Measurements from ENCODE around the gene GLIPR1. TPM values are rescaled to one million over a fixed set of nuclear protein-coding genes. Genes with fewer than 3 reads are reported as not detected.

The GLIPR1 gene
- total and polyA plus RNA-seq, 2 donors from 2014 or later, result 2.3 to 20.6 TPM

DNA sequence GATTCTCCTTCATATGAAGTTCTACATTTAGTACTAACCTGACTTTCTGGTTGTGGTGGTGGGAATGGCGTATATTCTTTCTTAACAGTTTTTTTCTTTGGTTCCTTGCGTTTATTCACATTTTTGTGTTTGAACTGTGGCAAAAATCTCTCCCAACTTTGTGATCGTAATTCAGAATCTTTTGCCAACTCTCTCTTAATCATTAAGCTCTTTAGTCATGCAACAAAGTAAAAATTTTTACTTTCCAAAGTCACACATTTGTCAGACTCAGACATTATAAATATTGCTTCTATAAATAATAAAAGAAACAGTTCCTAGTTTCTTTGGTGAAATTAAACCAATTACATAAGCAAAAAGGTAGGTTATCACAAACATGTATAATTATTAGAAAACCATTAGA is 23.3 kb downstream of the GLIPR1 start:
- no peak overlapping the region for H3K27ac ChIP-seq (ENCODE audit: low read depth in 2 of 2, low read length in 2 of 2)
- FAIRE-seq, result peak; percentile 17
- no peaks in the 10 kb centered on the region for H3K27me3 ChIP-seq (ENCODE audit: control insufficient read depth, insufficient read depth, low read length)
- H3K9me3 ChIP-seq (ENCODE audit: control insufficient read depth in 2 of 3, insufficient read depth in 1 of 3, low read length in 3 of 3), result no peaks in the 10 kb centered on the region
- no peak overlapping the region for H3K4me3 ChIP-seq (ENCODE audit: low read length in 3 of 3)
- intact Hi-C loops (cut with DNase I), result no loop called here
- H3K9ac ChIP-seq (ENCODE audit: low read length in 3 of 3), result no peak overlapping the region
- DNase-seq, result no peak
- TF ChIP-seq, protein P1, sequence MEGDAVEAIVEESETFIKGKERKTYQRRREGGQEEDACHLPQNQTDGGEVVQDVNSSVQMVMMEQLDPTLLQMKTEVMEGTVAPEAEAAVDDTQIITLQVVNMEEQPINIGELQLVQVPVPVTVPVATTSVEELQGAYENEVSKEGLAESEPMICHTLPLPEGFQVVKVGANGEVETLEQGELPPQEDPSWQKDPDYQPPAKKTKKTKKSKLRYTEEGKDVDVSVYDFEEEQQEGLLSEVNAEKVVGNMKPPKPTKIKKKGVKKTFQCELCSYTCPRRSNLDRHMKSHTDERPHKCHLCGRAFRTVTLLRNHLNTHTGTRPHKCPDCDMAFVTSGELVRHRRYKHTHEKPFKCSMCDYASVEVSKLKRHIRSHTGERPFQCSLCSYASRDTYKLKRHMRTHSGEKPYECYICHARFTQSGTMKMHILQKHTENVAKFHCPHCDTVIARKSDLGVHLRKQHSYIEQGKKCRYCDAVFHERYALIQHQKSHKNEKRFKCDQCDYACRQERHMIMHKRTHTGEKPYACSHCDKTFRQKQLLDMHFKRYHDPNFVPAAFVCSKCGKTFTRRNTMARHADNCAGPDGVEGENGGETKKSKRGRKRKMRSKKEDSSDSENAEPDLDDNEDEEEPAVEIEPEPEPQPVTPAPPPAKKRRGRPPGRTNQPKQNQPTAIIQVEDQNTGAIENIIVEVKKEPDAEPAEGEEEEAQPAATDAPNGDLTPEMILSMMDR (IDR thresholded peaks at IDR 0.05; ENCODE audit: borderline replicate concordance, extremely low read depth, insufficient read depth), result no peak
- H3K36me3 ChIP-seq (ENCODE audit: control insufficient read depth in 2 of 3, insufficient read depth in 3 of 3, low read length in 3 of 3), result peaks cover 2 to 21% (median 11%) of the 10 kb centered on the region in 3 donors
- H3K4me1 ChIP-seq (ENCODE audit: control insufficient read depth in 2 of 3, insufficient read depth in 2 of 3, low read depth in 1 of 3, low read length in 3 of 3), result no peaks in the 10 kb centered on the region

DNA sequence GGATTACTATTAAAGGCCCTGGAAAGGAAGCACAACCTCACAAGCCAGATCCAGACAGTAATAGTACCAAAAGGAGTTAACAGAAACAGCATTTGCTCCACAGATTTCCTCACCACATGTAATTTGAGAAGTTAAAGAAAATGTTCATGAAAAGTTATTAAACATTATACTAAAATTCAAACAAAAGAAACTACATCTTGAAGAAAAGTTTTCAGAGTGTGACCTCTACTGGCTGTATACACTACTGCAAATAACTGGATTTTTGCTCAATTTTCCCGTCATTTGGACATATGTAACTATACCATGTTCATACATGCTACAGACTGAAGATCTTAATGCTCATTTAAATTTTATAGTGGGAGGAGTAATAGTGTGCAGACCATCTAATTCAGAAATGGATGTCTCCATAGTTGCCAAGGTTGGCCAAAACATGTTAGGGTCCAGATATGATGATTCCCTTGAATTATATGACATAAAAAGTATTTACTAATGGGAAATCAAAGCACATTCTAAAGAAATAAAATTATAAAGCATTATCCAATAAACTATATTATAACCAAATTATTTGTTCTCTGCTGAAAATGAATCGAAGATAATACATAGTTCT is 25.3 kb downstream of the GLIPR1 start:
- TF ChIP-seq, protein P1 (IDR thresholded peaks at IDR 0.05; ENCODE audit: borderline replicate concordance, extremely low read depth, insufficient read depth), result peak; percentile 37
- intact Hi-C loops (cut with DNase I), result no loop called here
- DNase-seq, result no peak
- H3K27ac ChIP-seq (ENCODE audit: low read depth in 2 of 2, low read length in 2 of 2), result no peak overlapping the region
- H3K4me3 ChIP-seq (ENCODE audit: low read length in 3 of 3), result no peak overlapping the region
- FAIRE-seq, result peak; percentile 15
- H3K27me3 ChIP-seq (ENCODE audit: control insufficient read depth, insufficient read depth, low read length), result no peaks in the 10 kb centered on the region
- no peak overlapping the region for H3K9ac ChIP-seq (ENCODE audit: low read length in 3 of 3)
- H3K9me3 ChIP-seq (ENCODE audit: control insufficient read depth in 2 of 3, insufficient read depth in 1 of 3, low read length in 3 of 3), result no peaks in the 10 kb centered on the region
- H3K4me1 ChIP-seq (ENCODE audit: control insufficient read depth in 2 of 3, insufficient read depth in 2 of 3, low read depth in 1 of 3, low read length in 3 of 3), result peaks cover 0 to 7% (median 3%) of the 10 kb centered on the region in 3 donors
- H3K36me3 ChIP-seq (ENCODE audit: control insufficient read depth in 2 of 3, insufficient read depth in 3 of 3, low read length in 3 of 3), result peaks cover 2 to 18% (median 11%) of the 10 kb centered on the region in 3 donors

DNA sequence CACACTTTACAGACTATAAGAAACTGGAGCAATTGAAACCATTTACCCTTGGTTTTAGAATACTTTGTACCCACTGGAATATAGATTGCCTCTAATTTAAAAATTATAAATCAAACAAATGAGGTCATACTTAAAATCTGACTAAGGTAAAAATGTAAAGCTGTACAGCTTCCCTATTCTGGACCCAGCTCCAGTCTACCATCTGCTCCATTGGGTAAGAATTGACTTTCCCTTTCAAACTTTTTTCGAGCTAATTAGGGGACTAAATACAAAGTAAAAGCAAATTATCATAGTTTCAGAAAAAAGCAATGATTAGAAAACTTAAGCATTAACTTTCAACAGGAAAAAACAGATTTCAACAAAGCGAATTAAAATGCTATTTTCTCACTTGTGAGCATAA is 26.5 kb downstream of the GLIPR1 start:
- TF ChIP-seq, protein P1 (IDR thresholded peaks at IDR 0.05; ENCODE audit: borderline replicate concordance, extremely low read depth, insufficient read depth), result no peak
- H3K4me1 ChIP-seq (ENCODE audit: control insufficient read depth in 2 of 3, insufficient read depth in 2 of 3, low read depth in 1 of 3, low read length in 3 of 3), result peaks cover 0 to 7% (median 3%) of the 10 kb centered on the region in 3 donors
- DNase-seq (no peak), FAIRE-seq (no peak)
- peaks cover 2 to 11% (median 3%) of the 10 kb centered on the region in 3 donors for H3K36me3 ChIP-seq (ENCODE audit: control insufficient read depth in 2 of 3, insufficient read depth in 3 of 3, low read length in 3 of 3)
- no peak overlapping the region for H3K9ac ChIP-seq (ENCODE audit: low read length in 3 of 3)
- no peaks in the 10 kb centered on the region for H3K27me3 ChIP-seq (ENCODE audit: control insufficient read depth, insufficient read depth, low read length)
- H3K4me3 ChIP-seq (ENCODE audit: low read length in 3 of 3), result no peak overlapping the region
- no peaks in the 10 kb centered on the region for H3K9me3 ChIP-seq (ENCODE audit: control insufficient read depth in 2 of 3, insufficient read depth in 1 of 3, low read length in 3 of 3)
- intact Hi-C loops (cut with DNase I), result no loop called here
- no peak overlapping the region for H3K27ac ChIP-seq (ENCODE audit: low read depth in 2 of 2, low read length in 2 of 2)
